ENCODE data around the gene PPP1R16B.
"Not testable (repeated sequence)": the region's sequence is repeated elsewhere in the genome, so short reads cannot be mapped to it uniquely, and the experiment has no call there.

Gene PPP1R16B

DNA sequence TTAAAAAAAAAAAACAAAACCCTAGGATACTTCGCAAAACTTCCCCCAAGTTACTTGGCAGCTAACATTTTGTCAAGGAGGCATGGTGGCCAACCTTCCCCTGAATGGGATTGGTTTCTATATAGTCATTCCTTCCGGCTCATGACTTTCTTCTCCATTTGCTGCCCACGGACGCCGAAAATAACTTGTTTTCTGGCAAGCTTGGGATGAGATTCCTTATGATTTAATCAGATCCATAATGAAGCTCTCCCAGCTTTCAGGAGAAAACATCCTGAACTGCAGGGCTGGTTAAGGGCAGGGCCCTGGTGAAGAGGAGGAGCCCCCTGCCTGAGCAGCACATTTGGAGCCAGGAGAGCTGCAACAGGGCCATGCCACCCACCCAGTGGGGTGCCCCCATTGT, 49.9 kb downstream of the PPP1R16B start:
- DNase-seq, result no peak

DNA sequence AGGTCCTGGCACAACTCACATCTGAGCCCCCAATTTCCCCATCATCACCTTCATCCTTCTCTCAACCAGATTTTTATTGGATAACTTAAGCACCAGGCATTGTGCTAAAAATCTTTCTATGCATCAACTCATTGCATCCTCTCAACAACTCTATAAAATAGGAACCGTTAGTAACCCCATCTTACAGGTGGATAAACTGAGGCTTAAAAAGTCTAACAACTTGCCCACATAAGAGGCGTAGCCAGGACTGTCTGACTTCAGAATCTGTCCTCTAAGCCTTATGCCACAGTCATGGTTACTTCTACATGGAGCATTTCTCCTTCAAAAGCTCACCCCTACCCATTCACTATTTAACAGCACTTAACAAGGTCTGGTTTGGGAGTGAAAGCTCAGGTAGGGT, 51.1 kb downstream of the PPP1R16B start:
- no peak for DNase-seq

DNA sequence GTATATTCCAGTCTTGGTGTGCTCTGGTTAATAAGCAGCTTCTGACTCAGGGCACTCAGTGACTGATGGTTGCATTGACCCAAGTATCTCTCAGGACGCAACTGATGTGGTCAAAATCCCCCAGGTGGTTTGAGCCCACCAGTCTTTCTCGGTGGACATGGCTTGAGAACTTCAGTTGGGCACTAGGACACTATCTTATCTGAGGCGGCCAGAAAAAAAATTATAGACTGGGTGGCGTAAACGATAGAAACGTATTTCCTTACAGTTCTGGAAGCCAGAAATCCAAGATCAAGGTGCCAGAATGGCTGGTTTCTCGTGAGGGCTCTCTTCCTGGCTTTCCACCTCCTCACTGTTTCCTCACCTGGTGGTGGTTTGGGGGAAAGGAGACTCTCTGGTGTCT, 52.2 kb downstream of the PPP1R16B start:
- DNase-seq, result no peak

DNA sequence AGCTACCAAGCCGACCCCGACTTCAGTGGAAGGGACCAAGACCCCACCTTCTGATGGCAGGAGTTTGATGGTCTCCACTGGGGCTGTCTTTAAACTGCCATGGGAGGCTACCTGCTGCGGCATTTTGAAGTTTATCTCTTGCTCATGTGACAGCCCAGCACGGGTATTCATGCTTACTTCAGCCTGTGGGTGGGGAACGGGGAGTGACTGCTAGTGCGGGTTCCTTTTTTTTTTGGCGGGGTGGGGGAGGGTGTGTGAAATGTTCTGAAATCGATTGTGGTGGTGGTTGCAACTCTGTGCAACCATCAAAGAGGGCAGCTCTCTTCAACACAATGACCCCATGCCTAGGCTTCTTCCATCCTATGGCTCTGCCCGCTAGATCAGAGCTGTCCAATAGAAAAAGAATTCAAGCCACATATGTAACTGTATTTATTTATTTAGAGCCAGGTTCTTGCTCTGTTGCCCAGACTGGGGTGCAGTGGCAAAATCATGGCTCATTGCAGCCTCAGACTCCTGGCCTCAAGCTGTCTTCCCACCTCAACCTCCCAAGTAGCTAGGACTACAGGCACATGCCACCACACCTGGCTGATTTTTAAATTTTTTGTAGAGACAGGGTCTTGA, 53.7 kb downstream of the PPP1R16B start:
- DNase-seq, result no peak

DNA sequence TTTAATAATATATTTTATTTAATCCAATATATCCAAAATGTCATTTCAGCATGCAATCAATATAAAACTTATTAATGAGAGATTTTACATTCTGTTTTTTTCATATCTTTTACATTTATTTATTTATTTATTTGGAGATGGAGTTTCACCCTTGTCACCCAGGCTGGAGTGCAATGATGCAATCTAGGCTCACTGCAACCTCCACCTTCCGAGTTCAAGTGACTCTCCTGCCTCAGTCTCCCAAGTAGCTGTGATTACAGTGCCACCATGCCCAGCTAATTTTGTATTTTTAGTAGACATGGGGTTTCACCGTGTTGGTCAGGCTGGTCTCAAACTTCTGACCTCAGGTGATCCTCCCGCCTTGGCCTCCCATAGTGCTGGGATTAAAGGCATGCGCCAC, 54.4 kb downstream of the PPP1R16B start:
- DNase-seq, result not testable (repeated sequence)

DNA sequence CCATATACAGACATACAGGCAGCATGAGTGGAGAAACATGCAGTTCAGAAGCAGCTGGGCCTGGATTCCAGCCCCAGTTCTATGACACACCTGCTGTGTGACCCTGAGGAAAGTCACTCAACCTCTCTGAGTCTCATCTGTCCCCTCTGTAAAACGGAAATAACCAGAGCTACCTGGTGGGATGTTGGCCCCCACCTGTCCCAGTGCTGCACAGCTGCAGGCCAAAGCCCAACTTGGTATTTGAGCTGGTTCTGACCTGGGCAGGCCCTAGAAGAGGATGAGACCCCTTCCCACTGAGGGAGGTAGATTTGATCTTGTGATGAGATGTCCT, 55.5 kb downstream of the PPP1R16B start:
- no peak for DNase-seq

DNA sequence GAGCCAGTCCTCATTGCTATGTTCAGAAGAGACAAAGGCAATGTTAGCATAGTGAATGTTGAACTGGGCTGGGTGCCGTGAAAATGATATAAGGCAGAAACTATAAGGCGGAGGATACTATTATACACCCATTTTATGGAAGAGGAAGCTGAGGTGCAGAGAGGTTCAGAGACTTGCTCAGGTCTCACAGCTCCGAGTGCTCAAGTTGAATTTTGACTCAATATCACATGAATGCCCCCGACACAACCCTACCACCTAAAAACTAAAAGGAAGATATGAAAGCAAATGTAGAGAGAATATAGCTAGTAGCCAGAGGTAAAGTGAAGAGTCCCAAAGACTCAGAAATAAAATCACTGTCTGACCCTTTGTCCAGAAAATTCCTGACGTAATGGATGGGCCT, 56.7 kb downstream of the PPP1R16B start:
- no peak for DNase-seq

DNA sequence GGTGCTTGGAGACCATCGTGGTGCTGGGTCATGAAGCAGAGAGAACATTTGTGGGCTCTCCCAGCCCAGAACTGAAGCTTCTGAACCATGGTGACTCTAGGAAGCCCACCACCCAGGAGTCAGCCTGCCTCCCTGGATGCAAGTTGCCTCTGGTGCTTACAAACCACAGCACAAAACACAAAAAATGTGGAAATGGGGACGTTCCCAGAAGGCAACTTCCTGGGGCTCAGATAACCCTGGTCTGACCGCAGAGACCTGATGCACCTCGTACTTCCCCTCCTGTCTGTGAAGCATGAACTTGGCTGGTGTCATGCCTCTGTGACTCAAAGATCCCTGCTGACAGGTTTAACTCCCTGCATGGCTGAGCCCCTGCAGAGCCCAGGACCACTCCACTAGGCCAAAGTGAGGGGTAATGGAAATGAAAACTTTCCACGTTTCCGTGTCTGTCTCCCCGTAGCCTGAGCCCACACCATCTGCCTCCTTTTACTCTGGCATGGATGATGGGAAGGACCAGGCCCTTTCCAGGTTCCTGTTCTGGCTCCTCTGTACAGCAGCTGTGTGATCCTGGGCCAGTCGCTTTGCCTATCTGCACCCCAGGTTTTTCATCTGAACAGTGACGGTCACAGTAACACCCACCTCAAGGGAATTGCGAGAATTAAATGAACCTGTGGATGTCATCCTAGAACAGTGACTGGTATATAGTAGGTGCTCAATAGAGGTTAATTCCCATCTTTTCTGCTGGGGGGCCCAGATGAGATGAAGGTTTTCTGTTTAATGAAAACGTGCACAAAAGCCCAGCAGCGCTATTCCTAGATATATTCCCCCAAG, 57.7 kb downstream of the PPP1R16B start:
- DNase-seq, result no peak

DNA sequence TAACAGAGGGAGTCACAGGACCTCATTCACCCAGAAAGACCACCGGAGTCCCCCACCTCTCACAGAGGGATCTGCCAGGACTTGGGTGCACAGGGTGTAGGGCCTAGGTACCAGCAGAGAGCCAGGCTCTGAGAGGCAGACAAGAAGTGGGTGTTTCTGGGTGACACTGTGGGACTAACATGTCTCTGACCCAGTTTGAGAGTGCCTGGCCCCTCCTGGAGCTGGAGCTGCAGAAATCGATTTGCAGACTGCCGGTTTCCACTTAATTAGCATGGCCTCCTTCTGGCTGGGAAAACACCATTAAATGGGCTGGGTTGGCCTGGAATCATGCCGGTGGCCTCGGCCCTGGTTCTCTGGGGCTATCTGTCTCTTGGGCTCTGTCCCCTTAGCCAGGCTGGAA, 59.2 kb downstream of the PPP1R16B start:
- no peak for DNase-seq

DNA sequence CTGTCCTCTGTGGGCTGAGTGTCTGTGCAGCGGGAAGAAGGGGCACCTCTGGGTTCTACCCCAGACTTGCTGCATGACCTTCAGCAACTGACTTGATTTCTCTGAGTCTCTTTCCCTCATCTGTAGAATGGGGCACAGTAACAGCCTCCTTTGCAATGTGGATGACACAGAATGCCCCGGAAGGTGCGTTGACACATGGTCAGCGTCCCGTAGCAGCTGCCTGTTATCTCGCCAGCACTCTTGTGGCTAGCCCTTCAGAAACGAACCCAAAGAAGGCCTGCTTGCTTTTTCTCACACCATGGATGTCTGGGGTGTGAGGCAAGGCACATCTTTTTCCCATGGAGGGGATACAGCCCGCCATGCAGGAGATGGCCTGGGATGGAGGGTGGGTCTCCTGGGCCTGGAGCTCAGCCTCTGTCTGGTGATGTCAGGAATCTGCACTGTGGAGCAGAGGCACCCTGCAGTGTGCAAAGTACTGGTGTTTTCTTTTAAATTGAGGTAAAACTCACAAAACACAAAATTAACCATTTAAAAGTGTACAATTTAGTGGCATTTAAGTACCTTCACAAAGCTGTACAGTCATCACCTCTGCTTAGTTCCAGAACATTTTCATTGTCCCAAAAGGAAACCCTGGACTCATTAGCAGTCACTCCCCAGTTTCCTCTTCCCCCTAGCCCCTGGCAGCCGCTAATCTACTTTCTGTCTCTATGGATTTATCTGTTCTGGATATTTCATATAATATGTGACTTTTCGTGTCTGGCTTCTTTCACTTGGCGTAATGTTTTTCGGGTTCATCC, 61.0 kb downstream of the PPP1R16B start:
- DNase-seq, result no peak

DNA sequence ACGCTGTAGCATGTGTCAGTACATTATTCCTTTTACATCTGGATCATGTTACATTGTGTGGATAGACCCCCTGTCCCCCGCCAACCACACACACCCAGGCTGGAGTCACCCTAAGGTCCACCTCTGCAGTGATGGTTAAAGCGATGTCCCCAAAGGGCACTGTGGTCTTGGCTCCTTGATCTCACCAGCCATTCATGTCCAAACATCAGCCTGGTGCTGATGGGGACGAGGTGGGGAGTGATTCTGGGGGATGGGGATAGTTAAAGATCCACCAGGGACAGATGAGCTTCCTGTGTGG, 61.5 kb downstream of the PPP1R16B start:
- DNase-seq, result no peak

DNA sequence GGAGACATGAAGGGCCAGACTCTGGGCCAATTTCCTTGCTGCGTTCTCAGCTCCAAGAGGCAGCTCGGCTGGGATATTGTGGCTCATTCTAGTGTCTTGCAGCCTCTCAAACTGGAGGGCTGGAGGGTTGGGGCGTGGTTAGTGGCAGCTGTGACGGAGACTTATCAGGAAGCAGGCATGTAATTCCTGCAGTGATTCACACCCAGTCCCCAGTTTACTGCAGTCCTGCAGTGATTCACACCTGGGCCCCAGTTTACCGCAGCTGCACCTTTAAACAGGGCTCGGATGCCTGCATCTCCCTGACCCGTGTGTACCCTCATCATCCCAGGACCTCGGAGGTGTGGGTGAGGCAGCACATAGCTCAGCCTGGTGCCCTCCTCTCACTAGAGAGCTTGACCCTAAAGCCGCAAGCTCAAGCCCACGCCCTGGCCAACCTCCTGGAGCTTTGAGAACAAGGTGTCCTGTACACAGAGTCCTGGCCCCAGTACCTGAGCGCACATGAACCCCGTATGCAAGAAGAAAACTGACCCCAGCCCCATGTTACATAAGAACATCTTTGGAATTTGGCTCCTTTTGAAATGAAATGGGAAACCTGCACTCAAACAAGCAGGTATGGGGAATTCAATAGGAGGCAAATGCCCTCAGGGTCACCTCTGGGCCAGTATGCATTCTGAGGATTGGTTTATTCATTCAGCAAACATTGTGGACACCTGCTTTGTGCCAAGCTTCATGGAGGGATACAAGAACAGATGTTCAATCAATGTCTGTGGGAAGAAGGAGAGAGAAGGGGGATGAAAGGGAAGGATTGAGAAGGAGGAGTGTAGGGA, 65.4 kb downstream of the PPP1R16B start:
- no peak for DNase-seq

DNA sequence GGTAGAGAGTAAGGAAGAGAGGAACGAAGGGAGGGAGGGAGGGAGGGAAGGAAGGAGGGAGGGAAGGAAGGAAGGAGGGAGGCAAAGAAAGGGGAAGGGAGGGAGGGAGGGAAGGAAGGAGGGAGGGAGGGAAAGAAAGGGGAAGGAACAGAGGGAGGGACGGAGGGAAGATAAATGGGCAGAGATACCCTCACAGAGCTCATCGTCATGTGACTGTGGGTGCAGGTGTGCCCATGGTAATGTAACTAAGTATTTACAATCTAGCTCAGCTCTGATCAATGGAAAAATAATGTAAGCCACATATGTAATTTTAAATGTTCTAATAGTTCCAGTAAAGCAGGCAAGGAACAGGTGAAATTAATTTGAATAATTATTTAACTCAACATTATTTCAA, 66.1 kb downstream of the PPP1R16B start:
- no peak for DNase-seq

DNA sequence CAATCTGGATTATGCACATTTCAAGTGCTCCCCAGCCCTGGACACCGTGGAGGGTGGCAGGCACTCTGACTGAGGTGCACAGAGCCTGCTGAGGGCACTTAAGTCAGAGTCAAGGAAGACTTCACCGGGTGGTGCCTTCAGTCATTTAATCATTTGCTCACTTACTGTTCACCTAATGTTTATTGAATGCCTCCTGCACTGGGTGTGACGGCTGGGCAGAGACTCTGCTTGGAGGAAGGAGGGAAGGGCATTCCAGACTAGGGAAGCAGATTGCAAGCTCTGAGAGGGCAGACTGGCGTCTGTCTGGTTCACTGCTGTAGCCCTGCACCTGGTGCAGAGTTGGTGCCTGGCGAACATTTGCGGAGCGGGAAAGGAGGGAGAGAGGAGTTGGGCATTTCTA, 66.5 kb downstream of the PPP1R16B start:
- DNase-seq, result no peak

DNA sequence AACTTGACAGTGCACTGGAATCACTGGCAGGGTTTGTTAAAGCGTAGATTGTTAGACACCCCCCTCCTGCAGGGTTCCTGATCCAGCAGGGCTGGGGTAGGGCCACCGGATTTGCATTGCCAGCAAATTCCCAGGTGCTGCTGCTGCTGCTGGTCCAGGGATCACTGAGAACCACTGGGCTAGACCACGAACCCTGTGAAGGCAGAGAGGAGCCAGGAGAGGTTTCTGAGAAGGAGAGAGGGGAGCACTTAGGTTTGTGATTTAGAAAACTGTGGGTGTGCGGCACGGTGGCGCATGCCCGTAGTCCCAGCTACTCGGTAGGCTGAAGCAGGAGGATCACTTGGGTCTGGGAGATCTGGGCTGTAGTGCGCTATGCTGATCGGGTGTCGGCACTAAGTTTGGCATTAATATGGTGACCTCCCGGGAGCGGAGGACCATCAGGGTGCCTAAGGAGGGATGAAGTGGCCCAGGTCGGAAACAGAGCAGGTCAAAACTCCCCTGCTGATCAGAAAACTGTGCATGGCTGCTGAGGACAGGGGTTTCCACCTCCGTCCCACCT, 67.1 kb downstream of the PPP1R16B start:
- DNase-seq, result no peak

DNA sequence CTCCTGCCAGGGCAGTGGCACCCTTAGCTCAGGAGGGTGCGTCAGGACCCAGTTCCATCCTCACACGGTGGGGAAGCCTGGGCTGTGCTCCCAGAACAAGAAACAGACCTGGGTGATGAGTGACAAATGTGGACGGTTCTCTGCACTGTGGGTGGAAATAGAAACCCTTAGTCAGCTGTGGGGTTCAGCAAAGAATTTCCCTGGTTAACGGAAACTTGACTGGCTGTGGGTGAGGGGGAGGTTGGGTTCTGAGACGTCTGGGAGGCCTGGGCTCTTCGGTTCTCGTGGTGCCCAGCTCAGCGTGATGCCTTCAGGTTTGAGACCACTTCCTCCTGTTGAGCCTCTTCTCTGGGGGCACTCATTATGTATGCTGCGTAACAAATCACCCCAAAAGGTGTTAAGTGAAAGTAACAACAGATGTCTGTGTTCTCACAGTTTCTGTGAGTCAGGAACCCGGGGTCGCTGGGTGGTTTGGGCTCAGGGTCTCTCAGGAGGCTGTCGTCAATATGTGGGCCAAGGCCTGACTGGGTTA, 67.6 kb downstream of the PPP1R16B start:
- no peak for DNase-seq

DNA sequence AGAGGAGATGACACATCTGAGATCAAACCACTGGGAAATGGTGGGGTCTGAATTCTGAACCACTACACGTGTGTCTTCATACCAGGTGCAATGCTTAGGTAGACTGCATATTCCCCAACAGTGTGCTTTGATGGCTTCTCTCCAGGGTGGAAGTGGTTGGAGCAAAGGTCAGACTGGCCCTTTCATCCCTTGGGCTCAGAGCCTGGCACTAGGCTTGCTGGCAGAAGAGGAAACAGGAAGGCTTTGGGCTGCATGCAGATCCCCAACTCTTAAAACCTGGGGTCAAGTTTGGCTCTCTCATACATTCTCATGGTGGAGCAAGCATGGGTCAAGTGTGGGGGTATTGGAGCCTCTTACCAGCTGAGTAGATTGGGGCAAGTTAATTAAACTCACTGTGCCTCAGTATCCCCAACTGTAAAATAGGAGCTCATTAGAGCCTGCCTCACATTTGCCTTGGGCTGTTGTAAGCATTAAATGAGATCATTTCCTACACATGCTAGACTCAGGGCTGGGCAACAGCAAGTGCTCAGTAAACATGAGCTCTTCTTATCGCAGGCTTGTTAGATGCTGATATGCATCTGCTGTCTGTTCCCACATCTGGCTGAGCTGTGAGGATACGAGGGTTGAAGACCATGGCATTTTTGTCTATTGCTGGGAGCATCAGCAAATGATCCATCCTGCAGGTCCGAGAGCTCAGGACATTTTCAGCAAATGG, 69.1 kb downstream of the PPP1R16B start:
- no peak for DNase-seq

DNA sequence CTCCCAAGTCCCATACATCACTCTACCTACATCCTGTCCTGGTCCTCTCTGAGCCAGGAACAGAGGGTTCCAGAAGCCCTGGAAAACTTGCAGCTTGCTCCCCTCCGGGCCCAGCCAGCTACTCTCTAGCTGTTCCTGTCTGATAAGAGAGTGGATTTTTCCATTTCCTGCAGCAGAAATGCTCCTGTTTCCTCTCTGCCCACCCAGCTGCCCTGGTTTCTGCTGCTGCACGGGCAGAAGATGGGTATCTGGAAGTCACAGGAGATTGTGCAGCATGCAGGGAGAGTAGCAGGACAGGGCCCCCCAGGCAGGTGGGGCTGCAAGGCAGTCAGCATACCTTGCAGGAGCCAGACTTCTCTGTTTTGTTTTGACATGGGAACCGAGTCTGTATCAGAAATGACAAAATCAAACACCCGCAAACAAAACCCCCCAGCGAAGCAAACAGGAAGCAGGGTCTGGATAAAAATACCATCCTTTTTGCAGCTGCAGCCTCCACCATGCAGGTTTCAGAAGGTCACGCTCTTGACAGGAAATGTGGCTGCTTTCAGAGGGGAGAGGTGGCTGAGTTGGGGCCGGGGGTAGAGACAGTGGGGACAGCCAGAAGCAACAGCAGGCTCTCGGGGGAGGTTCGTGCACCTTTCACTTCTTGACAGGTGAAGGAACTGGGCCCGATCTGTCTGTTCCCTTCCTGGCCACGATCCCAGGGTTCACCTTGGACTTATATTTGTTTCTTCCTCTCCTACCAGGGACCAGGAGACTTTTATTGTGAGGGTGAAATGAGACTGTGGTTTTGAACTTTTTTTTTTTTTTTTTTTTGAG, 69.9 kb downstream of the PPP1R16B start:
- no peak for DNase-seq

DNA sequence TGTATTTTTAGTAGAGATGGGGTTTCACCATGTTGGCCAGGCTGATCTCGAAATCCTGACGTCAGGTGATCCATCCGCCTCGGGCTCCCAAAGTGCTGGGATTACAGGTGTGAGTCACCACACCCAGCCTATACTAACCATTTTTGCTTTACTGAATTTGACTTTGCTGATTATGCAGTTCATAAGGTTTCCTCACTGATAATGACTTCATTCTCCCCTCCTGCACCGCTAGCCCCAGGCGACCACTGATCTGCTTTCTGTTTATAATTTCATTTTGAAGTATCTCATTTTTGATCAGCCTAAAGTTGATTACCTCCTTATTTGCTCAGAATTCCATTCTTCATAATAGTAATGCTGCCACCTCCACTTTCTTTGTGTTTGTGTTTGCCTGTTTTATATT, 72.0 kb downstream of the PPP1R16B start:
- DNase-seq, result no peak

DNA sequence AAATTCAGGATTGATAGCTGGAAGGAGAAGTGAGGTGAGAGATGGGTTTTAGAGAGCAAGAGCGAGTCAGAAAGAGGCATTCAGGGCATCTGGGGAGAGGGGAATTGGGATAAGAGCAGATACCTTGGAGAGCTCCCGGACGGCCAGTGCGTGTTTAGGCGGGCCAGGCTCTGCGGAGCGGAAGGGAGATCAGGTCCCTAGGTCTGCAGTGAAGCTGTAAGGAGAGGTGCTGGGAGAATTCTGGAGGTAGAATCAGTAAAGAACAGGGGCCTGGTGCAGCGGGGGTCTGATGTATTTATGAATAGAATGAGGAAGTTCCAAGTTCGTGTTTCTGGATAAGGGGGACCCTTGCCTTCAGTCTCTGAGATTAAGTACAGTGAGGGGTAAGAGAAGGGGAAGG, 73.4 kb downstream of the PPP1R16B start:
- DNase-seq, result no peak
